ENCODE measurements around the gene TRIM68.
A peak's percentile ranks its signal among the peaks of the same experiment; 100 is the strongest.

TRIM68 gene

DNA sequence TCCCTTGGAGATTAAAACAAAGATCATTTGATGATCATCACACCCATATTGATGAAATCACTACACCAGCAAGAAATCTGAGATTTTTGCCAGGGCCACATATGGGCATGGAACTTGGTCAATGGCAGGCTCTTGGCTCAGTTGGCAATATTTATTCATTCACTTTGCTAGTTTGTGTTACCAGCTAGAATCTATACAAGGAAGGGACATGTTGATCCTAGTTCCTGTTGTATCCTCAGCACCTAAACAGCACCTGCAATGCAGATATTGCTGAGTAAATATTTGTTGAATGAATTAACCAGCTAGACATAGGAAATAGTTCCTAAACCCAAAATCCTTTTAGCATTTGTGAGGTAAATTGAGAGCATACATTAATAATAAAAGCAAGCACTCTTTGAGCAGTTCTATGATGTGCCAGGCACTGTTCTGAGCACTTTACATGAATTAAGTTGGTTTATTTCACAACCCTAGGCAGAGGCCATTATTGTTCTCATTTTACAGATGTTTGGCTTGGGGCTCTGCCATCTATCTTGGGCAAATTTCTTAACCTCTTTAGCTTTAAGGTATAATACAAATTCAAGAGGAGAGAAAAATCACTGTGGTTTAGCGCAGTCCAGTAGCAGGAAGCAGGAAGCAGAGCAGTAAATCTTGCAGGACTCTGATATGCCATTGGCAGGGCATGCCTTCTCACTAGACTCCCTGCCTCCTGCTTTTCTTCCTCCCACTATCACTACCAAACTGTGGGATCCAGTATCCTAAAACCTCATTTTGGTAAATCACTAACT lies 1.6 kb downstream of the TRIM68 start:
- DNase-seq (ENCODE audit: low read depth): peak; percentile 36

DNA sequence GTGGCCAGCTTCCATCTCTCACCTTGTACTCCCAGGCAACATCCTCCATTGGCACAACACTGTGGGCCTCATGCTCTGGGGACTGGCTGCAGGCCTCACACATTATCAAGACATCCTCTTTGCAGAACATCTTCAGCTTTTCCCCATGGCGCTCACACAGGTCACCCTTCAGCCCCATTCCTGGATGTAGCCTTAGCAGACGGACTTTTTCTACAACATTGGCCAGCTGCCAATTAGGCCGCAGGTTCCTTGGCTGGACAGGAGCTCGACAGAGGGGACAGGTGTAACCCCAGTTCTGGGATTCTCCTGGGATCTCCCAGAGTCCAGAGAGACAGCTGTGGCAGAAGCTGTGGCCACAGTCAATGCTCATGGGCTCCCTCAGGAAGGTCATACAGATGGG lies 3.0 kb downstream of the TRIM68 start:
- no peak for DNase-seq (ENCODE audit: low read depth)

DNA sequence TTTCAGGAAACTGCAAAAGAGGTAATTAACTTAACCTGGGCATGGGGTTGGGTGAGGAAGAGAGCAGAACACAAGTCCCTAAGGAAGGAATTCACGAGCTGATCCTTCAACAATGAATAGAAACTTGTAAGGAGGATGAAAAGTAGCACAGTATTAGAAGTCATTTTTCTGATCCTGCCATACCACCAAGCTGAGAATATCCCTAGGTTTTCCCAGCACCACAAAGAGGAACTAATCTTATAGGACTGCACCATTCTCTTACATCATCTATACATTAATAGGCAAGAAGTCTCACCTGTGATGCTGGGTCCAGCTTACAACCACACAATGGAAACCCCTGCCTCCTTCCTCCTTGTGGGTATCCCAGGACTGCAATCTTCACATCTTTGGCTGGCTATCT lies 14.3 kb downstream of the TRIM68 start, which contains the start of gene OR52I1:
OR52I1 (plus strand) TSS at position 301 of the 400 bp plus-strand sequence; CDS start at position 301, 0 bp downstream.
- DNase-seq (ENCODE audit: low read depth): no peak

DNA sequence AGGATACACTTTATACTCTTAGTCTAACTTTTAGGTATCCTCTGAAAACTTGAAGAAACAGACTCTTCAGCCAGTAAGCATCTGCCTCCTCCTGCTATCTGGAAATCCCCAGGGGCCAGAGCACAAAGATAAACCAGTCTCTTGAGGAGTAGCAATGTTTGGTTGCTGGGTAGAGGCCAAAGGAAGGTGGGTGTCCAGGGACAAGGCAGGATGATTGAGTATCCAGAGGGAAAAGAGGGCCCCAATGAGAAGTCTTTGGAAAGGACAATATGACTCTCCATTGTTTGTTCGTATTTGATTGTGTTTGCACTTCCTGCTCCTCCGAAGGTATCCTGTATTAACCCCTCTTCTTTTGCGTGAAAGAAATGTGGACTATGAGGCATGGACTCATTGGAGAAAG lies 19.0 kb downstream of the TRIM68 start:
- DNase-seq (ENCODE audit: low read depth): no peak

DNA sequence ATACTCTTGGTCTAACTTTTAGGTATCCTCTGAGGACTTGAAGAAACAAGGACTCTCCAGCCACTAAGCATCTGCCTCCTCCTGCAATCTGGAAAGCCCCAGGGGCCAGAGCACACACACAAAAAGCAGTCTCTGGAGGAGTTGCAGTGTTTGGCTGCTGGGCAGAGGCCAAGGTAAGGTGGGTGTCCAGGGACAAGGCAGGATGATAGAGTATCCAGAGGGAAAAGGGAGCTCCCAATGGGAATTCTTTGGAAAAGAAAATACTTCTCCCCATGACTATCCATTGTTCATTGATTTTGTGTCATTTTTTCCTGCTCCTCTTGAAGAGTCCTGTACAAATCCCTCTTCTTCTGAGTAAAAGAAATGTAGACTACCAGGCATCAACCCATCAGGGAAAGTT lies 26.6 kb downstream of the TRIM68 start, which contains the start of gene OR52I2:
OR52I2 (plus strand) TSS at position 301 of the 400 bp plus-strand sequence.
- no peak for DNase-seq (ENCODE audit: low read depth)

DNA sequence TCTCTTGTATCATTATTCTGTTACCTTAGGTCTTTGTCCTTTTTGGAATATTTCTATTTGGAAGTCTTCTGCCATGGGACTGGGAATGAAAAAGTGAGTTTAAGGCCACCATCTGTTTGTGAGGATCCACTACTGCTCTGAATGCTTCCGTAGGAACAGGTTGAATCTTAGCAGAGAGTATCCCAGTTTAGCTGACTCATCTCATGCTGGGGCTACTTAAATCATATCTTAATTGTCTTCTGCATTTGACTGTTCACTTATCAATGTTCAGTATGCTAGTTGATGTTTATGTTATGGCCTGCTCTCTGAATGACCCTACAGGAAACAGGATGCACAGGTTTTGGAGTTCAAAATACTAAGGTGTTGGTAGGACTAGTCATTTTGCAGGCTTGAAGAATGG lies 27.9 kb downstream of the TRIM68 start:
- no peak for DNase-seq (ENCODE audit: low read depth)

DNA sequence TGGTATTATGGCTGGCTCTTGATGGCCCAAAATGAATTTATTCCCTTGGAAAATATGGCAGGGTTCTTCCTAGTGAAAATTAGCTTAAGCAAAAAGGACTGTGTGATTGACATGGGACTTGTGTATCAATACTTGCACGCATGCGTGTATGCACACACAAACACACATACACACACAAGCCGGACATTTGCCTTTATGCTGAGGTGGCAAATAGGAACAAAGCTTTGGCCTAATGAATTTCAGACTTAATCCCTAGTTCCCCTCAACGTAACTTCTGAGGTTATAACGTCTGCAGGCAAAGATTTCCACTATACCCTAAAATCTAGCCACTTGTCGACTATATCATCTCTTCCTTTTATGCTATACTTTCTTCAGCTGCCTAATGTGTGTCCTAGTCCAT lies 29.4 kb downstream of the TRIM68 start:
- no peak for DNase-seq (ENCODE audit: low read depth)

DNA sequence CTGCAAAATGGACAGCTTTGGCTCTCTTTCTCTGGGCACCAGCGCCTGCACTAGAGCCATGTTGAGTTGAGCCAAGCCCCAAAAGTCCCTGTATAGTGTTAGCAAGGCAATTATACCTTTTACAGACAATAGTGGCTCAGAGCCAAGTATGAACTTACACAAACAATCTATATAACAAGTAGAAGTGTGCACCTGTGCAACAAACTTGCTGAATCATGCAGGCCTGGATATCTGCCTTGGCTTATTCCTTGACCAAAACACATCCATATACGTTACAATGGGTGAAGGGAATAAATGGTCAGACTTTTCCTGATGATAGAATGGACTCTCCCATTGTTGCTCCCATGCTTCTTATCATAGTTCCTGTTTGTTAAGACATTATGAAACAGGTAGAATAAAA lies 30.3 kb downstream of the TRIM68 start:
- no peak for DNase-seq (ENCODE audit: low read depth)

DNA sequence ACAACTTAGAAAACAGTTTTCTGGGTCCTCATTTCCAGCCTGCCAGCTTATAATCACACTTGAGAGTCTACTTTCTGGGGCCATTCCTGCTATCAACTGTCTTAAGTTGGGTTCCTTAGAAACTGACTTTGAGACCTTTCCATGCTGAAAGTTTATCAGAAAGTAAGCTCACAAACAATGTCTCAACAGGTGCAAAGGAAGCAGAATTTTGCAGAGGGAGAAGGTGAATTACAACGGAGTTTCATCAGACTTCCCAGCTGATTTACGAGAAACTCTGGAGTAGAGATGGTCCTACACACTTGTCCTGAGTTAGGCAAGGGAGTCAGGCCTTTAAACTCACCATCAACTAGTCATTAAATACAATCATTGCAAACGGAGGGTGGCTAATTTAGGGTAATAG lies 31.2 kb downstream of the TRIM68 start:
- no peak for DNase-seq (ENCODE audit: low read depth)

DNA sequence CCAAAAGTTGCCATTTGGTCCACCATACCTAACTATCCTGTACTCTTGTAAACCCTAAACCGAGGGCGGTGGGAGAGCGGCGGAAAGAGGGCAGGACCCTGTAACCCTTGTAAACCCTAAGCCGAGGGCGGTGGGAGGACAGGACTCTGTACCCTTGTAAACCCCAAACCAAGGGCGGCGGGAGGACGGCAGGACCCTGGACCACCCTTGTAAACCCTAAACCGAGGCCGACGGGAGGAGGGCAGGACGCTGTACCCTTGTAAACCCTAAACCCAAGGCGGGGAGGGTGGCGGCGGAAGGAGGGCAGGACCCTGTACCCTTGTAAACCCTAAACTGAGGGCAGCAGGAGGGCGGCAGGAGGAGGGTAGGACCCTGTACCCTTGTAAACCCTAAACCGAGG lies 39.0 kb downstream of the TRIM68 start:
- DNase-seq (ENCODE audit: low read depth): no peak

DNA sequence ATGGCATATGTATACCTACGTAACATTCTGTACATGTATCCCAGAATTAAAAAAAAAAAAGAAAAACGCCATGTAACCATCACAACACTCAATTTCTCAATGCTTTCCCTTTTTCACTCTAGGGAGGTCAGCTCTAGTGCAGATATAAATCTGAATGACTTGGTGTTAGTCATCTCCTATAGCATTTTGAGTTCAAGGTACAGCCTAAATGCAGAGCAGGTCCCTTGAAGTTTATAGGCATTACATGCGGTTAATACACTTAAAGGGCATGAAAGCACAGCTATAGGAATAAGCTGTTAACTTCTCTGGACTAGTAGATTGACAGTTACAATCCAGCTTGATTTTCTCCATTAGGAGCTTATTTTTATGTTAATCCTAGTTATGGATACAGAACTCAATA lies 42.7 kb downstream of the TRIM68 start:
- DNase-seq (ENCODE audit: low read depth): no peak

DNA sequence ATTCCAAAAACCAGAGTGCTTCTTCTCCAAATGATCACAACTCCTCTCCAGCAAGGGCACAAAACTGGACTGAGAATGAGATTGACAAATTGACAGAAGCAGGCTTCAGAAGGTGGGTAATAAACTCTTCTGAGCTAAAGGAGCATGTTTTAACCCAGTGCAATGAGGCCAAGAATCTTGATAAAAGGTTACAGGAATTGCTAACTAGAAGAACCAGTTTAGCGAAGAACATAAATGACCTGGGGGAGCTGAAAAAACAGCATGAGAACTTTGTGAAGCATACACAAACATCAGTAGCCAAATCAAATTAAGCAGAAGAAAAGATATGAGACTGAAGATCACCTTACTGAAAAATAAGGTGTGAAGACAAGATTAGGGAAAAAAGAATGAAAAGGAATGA lies 47.6 kb downstream of the TRIM68 start:
- no peak for DNase-seq (ENCODE audit: low read depth)

DNA sequence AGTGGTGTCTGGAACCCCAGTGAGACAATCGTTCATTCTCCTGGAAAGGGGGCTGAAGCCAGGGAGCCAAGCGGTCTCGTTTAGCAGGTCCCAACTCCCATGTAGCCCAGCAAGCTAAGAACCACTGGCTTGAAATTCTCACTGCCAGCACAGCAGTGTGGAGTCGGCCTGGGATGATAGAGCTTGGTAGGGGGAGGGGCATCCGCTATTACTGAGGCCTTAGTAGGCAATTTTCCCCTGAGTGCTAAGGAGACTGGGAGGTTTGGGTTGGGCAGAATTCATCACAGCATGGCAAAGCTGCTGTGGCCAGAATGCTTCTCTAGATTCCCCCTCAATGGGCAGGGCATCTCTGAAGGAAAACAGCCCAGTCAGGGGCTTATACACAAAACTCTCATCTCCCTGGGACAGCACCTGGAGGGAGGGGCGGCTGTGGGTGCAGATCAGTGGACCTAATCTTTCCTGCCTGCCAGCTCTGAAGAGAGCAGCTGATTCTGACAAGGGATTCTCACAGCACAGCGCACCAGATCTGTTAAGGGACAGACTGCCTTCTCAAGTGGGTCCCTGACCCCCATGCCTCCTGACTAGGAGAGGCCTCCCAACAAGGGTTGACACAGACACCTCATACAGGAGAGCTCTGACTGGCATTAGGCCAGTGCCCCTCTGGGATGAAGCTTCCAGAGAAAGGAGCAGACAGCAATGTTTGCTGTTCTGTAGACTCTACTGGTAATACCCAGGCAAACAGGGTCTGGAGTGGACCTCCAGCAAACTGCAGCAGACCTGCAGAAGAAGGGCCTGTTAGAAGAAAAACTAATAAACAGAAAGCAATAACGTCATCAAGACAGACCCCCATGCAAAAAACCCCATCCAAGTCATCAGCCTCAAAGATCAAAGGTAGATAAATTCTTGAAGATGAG lies 48.2 kb downstream of the TRIM68 start:
- DNase-seq (ENCODE audit: low read depth): no peak

DNA sequence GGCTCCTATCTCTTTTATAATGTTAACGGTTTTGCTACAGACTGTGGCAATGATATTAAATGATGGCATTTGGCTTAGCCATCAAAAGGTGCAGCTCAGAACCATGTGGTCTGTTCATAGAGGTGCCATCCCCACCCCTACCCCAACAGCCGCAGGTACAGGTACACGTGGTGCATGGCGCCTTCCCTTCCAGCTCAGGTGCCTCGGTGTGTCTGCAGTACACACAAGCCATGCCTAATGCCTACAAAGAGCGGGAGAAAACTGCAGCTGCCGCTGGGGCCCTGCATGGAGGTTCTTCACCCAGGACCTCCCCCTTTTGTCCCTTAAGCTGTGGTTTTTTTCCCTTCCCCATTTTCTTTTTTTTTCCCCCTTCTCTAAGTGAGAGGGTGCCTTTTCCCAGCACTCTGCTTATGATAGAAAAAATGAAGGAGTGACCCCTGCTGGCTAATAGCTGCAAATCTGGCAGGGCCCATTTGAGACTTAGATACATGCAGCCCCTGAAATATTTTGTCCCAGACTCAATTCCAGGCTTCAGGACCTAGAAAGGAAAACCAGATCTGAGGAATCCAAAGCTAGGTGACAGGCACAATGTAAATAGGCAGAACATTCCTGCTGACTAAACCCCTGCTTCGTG lies 56.6 kb downstream of the TRIM68 start:
- DNase-seq (ENCODE audit: low read depth): no peak

Data from stromal cell of bone marrow (primary cell).